ENCODE data around the gene NAT9. TPM values are rescaled to one million over a fixed set of nuclear protein-coding genes. Genes with fewer than 3 reads are reported as not detected.

The NAT9 gene
- total RNA-seq, 1 experiment from 2014 or later: 63.5 TPM

GRCh38 chr17:74770498-74771318 lies 5.4 kb downstream of the NAT9 start:
- Histone ChIP-seq H3K27ac (ENCODE audit: insufficient read length, low read depth, low read length) (no peak overlapping the region), H3K79me1 (ENCODE audit: insufficient read depth, low read depth, low read length, poor library complexity, severe bottlenecking) (no peaks in the 10 kb centered on the region), H3K14ac (ENCODE audit: insufficient read depth, low read length) (no peak overlapping the region; the same call in 1 of the 2 replicates), H4K8ac (replicated peaks; ENCODE audit: insufficient read length, low read depth, low read length) (no peak overlapping the region), H3K4ac (ENCODE audit: low read depth, low read length) (no peak overlapping the region), H2BK120ac (ENCODE audit: low read depth, low read length, poor library complexity, severe bottlenecking) (no peak overlapping the region), H2BK12ac (ENCODE audit: insufficient read length, low read depth, low read length) (no peak overlapping the region), H4K91ac (ENCODE audit: insufficient read length, low read depth, low read length) (no peak overlapping the region), H2BK20ac (ENCODE audit: low read depth, low read length, poor library complexity, severe bottlenecking) (no peak overlapping the region), H3K23me2 (ENCODE audit: insufficient read length, low read depth, low read length, poor library complexity, severe bottlenecking) (peaks cover 4% of the 10 kb centered on the region), H3T11ph (ENCODE audit: low read length) (no peak overlapping the region), H3K27me3 (ENCODE audit: insufficient read depth, low read length) (no peaks in the 10 kb centered on the region), H3K56ac (ENCODE audit: insufficient read length, low read depth, low read length) (no peak overlapping the region), H3K4me1 (ENCODE audit: insufficient read depth, low read length) (no peaks in the 10 kb centered on the region), H4K5ac (ENCODE audit: insufficient read length, low read depth, low read length) (no peak overlapping the region), H2BK5ac (ENCODE audit: insufficient read length, low read length) (no peak overlapping the region), H3K9me3 (ENCODE audit: control insufficient read depth, low read depth, low read length) (no peaks in the 10 kb centered on the region), H3K4me2 (ENCODE audit: insufficient read depth, insufficient read length, low read length) (no peak overlapping the region), H3K79me2 (ENCODE audit: insufficient read depth, low read length) (no peaks in the 10 kb centered on the region), H3K18ac (ENCODE audit: insufficient read length, low read depth, low read length) (no peak overlapping the region), H3K23ac (ENCODE audit: insufficient read length, low read depth, low read length) (no peak overlapping the region), H4K20me1 (ENCODE audit: control insufficient read depth, insufficient read depth, insufficient read length) (no peaks in the 10 kb centered on the region), H2AK5ac (ENCODE audit: insufficient read length, low read length) (no peak overlapping the region), H2BK15ac (ENCODE audit: low read depth, low read length) (no peak overlapping the region), H2AFZ (ENCODE audit: low read length) (no peak overlapping the region), H3K9ac (ENCODE audit: extremely low read depth, insufficient read length, low read length) (no peak overlapping the region)
- no peak overlapping the region; a peak in 1 of 5 replicates for H3K4me3 Mint-ChIP-seq
- H3K4me1 Mint-ChIP-seq: peaks cover 9 to 23% of the 10 kb centered on the region in 2 experiments
- H3K27me3 Mint-ChIP-seq (ENCODE audit: low read depth): no peaks in the 10 kb centered on the region
- no CpG with 5 or more reads among the region's 16 CpGs for WGBS (ENCODE audit: extremely low coverage, insufficient read length, low lambda C conversion rate)
- H3K36me3 Mint-ChIP-seq (ENCODE audit: insufficient read depth in 1 of 3, low read depth in 3 of 3): peaks cover 31 to 66% (median 59%) of the 10 kb centered on the region in 3 experiments; a peak in 6 of 7 replicates
- 0 out of 7 replicates have a peak overlapping the region, but pooled peaks of 2 of the 3 experiments have one; percentile 24 to 83 for H3K27ac Mint-ChIP-seq
- peak; percentile 90 for TF ChIP-seq CTCF (conservative IDR thresholded peaks at IDR 0.05)
- DNase-seq: peak; percentile 88
- H3K9me3 Mint-ChIP-seq: no peaks in the 10 kb centered on the region
